GM21825 (cell line): ENCODE results near the gene HCCS.
"Not testable (repeated sequence)": the region's sequence is repeated elsewhere in the genome, so short reads cannot be mapped to it uniquely, and the experiment has no call there.

Source experiments
- ATAC-seq: cut with Tn5 transposase; IDR thresholded peaks from one replicate; pipeline ENCODE4 v1.9.1; 2021; ENCODE audit warnings: mild to moderate bottlenecking, moderate library complexity; ENCODE audit not compliant: unreplicated experiment

Gene HCCS

GRCh38 chrX:11119313-11119943 is 8.3 kb downstream of the HCCS start:
- no peak for ATAC-seq

DNA sequence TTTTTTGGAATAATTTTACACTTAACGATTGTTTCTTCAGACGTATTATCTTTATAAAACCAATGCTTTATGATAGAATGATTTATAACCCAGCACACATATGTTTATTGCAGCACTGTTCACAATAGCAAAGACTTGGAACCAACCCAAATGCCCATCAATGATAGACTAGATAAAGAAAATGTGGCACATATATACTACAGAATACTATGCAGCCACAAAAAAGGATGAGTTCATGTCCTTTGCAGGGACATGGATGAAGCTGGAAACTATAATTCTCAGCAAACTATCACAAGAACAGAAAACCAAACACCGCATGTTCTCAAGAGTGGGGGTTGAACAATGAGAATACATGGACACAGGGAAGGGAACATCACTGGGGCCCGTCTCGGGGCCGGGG is 12.0 kb downstream of the HCCS start:
- ATAC-seq = not testable (repeated sequence)

- no peak for ATAC-seq
Observed at GRCh38 chrX:11124112-11124511, 13.0 kb downstream of the HCCS start.

DNA sequence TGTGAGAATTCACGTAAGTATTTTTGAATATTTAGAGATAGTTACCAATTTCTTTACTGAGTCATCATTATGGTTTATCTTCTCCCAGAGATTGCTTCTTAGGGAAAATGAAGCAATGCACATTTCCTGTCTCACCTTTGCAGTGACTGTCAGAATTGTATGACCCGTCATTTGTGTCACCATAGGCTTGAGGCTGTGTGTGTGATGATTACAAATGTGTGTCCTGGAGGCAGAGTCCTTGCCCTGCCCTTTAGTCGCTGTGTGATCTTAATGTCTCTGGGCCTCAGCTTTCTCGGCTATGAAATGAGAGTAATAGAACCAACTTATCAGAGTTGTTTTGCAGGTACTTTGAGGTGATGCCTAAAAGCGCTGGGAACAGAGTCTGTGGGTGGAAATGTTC is 13.9 kb downstream of the HCCS start:
- no peak for ATAC-seq

- ATAC-seq = no peak
Observed at GRCh38 chrX:11129534-11130105, 18.5 kb downstream of the HCCS start.

GRCh38 chrX:11130136-11130535 is 19.0 kb downstream of the HCCS start:
- no peak for ATAC-seq

DNA sequence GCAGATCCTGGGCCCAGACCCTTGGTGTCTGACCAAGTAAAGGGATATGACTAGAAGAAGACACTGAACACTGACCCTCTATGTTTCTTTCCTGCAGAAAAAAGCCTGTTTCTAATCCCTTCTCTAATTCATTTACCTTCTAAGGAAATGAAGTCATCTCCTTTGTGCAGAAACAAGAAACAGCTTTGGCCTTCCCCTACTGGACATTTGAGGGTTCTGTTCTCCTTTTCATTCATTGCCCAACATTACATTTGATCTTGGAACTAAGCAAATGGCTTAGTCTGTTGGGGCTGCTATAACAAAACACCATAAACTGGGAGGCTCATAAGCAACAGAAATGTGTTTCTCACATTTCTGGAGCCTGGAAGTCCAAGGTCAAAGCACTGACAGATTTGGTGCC is 20.0 kb downstream of the HCCS start:
- no peak for ATAC-seq

DNA sequence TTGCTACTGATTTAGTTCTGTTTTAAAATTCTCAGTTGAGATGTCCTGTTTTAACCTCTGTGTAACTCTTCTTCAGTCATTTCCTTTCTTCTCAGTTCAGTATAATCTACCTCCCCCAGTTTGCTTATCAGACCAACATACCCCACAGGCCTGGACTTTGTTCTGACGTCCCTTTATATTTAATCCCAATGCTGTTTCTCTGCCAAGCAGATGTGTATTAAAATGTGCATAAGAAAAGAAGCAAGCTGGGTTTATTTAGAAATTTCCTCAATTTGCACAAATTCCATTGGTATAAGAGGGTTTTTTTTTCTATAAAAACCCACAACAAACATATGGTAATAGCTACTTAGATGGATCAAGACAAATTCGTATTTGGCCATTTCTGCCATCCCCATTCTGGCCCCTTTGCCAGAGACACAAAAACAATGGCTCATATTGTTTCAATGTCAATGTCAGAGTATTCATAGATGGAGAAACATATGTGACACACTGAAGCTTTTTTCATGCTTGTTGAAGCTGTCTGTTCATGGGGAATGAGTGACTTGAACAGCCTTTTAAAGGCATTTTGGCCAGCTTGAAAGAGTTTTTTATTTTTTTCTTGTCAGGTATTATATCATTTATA is 24.5 kb downstream of the HCCS start:
- ATAC-seq = no peak

DNA sequence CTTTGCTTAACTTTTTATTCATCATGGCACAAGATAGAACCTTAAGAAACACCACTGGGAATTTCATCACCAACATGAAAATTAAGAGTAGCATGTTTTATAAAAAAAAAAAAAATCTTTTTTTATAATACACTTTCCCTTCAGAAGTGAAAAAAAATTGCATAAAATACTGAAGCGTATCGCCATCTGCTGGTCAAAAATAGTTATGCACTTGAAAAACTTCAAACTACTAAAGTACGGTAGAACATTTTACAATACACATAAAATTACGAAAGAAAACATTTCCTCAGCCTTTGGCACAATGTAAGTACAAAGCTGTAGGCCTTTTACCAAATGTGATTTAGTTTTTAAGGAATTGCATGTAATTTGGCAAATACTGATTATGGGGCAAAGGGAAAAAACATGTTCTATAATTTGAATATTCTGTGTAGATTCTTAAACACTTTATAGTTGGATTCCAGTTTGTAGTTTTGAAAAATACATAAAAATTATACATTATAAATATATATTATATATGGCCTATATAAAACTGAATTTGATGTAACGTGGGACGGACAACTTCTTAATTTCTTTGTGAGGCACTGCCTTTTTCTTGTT is 26.5 kb downstream of the HCCS start:
- ATAC-seq = no peak

GRCh38 chrX:11138498-11139390 is 27.6 kb downstream of the HCCS start:
- no peak for ATAC-seq

DNA sequence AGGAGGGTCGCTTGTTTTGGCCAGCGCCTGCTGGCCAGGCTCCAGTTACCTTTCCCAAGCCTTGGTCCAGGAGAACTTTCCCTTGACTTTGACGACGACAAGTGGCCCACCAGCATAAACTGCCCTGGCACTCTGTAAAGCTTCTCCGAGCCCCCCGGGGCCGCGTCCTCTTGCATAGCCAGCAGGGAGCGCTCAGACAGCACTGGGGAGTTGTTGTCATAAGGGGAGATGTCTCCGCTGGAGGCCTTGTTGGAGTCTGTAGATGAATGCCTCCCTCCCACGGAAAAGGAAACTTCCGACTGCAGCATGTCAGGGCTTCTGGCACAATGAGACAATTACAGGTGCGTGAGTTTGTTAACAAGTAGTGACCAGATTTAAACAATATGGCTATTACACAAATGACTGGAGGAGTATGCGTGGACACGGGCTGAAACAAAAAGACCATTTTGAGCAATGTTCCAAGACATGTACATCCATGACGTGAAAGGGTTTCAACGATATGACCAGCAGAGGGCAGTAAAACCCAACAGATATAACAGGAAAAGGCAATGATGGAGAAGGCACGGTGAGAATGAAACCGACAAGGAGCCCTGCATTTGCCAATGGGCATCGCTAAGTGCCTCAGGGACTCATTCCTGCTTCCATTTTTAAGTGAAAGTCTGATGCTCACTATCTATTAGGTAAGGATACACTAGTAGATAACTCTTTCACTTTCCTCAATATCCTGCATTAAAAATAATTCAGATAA is 33.0 kb downstream of the HCCS start:
- ATAC-seq = peak; percentile 90

DNA sequence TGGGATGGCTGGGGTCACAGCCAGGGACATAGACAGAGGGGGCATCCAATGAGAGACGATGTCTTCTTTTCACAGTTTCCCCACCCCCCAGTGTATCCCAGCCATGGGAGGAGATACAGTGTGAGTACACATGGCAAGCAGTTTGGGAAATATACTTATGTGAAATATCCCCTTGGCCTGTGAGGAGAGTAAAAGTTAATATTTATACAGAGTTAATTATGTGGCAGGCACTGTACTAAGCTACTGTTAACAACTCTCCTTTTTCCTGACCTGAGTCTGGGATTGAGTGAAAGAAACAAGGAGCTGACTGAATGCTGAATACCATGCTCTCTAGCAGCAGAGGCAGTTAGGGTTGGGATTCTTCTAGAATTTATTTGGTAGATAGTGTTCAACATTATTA is 35.3 kb downstream of the HCCS start:
- no peak for ATAC-seq

DNA sequence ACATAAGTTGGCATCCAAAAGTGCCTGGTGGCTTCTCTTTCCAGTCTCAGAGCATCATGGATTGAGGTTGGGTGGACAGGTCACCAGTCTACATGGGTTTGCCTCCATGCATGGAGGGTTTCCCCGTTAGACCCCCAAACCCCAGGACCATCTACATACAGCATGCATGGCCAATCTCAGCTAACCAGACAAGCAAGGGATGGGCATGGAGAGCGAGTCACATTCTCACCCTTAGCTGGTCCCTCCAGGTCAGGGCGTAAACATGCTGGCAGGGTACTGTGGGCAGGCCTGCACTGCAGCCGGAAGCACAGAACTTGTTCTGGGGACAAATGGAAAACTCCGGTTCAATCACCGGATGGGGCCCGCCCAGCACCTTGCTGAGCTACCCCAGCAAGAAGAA is 37.3 kb downstream of the HCCS start:
- ATAC-seq = no peak

- ATAC-seq = no peak
Observed at GRCh38 chrX:11151799-11152559, 40.8 kb downstream of the HCCS start.

GRCh38 chrX:11159149-11159548 is 48.0 kb downstream of the HCCS start:
- no peak for ATAC-seq

- no peak for ATAC-seq
Observed at GRCh38 chrX:11164433-11164832, 53.3 kb downstream of the HCCS start.

DNA sequence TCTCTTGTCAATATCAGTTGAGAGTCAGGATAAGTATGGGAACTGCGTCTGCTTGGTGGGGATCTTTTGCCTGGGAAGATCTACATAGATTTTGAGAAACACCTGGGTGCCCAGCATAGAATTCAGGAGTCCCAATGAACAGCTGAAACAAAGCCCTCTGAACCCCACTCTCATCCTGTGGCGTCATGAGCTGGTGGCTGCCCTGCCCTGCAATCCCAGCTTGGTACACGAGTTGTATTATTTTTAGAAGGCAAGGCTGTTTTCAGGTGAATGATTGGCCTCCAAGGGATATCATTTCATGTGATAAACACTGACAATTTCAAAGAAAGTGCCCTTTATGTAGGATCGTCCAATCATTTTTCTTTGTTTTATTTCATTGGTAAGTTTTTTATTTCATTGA is 60.8 kb downstream of the HCCS start:
- no peak for ATAC-seq

- no peak for ATAC-seq
Observed at GRCh38 chrX:11172415-11172814, 61.3 kb downstream of the HCCS start.
